ENCODE data around the gene HOXB1. TPM values are rescaled to one million over a fixed set of nuclear protein-coding genes. Genes with fewer than 3 reads are reported as not detected.

HOXB1 gene
- not detected for total RNA-seq

- no peak for DNase-seq
- Mint-ChIP-seq H3K9me3 (no peaks in the 10 kb centered on the region), H3K4me3 (no peak within 1 kb of the TSS), H3K27ac (no peak within 1 kb of the TSS), H3K36me3 (ENCODE audit: low read depth) (no peaks in the 10 kb centered on the region), H3K4me1 (no peaks in the 10 kb centered on the region), H3K27me3 (peaks cover 27% of the 10 kb centered on the region)
- ChIA-PET CTCF (no interaction called here), POLR2A (no interaction called here)
Measured at GRCh38 chr17:48530887-48531272, at the start of gene HOXB1. Gene HOXB1, minus strand, starts transcription at chr17:48531011. Its CDS starts 107 bp downstream, at chr17:48530904.

- DNase-seq: no peak
- ChIA-PET POLR2A (no interaction called here), CTCF (interaction anchor here (0.6 to 0.7 kb wide), 3 partner anchors 74 to 1973 kb away, joined by 3 to 5 read pairs (median 3); no protein-coding TSS in a partner anchor)
- H3K4me3 Mint-ChIP-seq: peak overlapping the region; percentile 94
- H3K4me1 Mint-ChIP-seq: peaks cover 66% of the 10 kb centered on the region
- H3K27me3 Mint-ChIP-seq: peaks cover 54% of the 10 kb centered on the region
- no peak overlapping the region for H3K27ac Mint-ChIP-seq
- no peaks in the 10 kb centered on the region for H3K9me3 Mint-ChIP-seq
- peaks cover 11% of the 10 kb centered on the region for H3K36me3 Mint-ChIP-seq (ENCODE audit: low read depth)
Measured at GRCh38 chr17:48579760-48580554, 49.1 kb upstream of the HOXB1 start.

- Mint-ChIP-seq H3K27ac (peak overlapping the region; percentile 66), H3K27me3 (peaks cover 52% of the 10 kb centered on the region), H3K36me3 (ENCODE audit: low read depth) (peaks cover 11% of the 10 kb centered on the region), H3K4me3 (peak overlapping the region; percentile 94), H3K4me1 (peaks cover 62% of the 10 kb centered on the region), H3K9me3 (no peaks in the 10 kb centered on the region)
- CTCF ChIA-PET: interaction anchor here (0.9 to 1.1 kb wide), 2 partner anchors 14 to 227 kb away, joined by 3 to 5 read pairs; partner anchors contain the start of gene HOXB5
- POLR2A ChIA-PET: interaction anchor here (0.7 to 0.9 kb wide), 2 partner anchors 87 to 243 kb away, joined by 4 read pairs; no protein-coding TSS in a partner anchor
- no peak for DNase-seq
Measured at GRCh38 chr17:48579471-48579759, 48.6 kb upstream of the HOXB1 start.

DNA sequence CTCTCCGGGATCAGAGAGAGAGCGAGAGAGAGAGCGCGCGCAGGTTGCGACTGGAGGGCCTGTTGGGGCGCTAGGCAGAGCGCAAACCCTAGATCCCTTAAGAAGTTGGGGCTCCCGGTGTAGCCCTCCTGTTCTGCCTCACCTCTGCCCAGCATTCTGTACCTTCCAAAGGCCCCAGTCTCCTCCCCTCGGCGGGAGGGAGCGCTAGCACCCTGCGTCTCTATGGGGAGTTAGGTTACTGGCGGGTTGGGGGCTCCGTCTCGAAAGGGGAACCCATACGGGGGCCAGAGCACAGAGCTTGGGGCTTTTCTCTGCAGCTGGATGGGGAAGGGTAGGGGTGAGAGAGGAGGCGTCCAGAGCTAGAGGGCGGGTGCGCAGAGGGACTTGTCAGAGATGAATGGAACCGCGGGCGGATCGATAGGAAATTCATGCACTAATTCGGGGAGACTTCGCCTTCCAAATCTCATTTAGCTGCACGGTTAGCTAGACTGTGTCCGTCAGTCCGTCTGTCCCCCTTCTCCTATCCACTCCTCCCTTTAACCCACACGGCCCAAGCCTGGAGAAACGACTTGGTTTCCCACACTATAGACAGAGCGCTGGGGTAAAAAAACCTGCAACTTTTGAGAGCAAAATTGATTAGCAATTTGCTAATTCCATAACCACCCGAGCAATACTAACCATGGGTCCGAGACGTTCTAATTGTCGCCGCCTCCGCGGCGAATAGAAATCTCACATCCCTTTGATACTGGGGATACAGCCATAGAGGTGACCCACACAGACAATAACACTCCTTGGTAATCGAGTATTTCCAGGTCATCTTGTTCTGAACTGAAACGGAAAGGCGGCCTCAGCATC is 48.0 kb upstream of the HOXB1 start:
- no peak for DNase-seq
- H3K9me3 Mint-ChIP-seq: no peaks in the 10 kb centered on the region
- ChIA-PET POLR2A (interaction anchor here (0.6 to 1.3 kb wide), 4 partner anchors 32 to 243 kb away, joined by 3 to 4 read pairs (median 4); no protein-coding TSS in a partner anchor), CTCF (interaction anchor here (0.9 to 1.1 kb wide), 2 partner anchors 15 to 227 kb away, joined by 3 to 5 read pairs; partner anchors contain the start of gene HOXB5)
- H3K4me1 Mint-ChIP-seq: peaks cover 58% of the 10 kb centered on the region
- peak overlapping the region; percentile 94 for H3K4me3 Mint-ChIP-seq
- peaks cover 11% of the 10 kb centered on the region for H3K36me3 Mint-ChIP-seq (ENCODE audit: low read depth)
- peaks cover 49% of the 10 kb centered on the region for H3K27me3 Mint-ChIP-seq
- H3K27ac Mint-ChIP-seq: peak overlapping the region; percentile 66

GRCh38 chr17:48577946-48578615 is 47.3 kb upstream of the HOXB1 start, which contains the start of gene HOXB4:
Gene HOXB4, minus strand, starts transcription at chr17:48578350. Its CDS starts 31 bp downstream, at chr17:48578319.
- DNase-seq: peak; percentile 80
- H3K4me3 Mint-ChIP-seq: peak within 1 kb of the TSS; percentile 94
- H3K4me1 Mint-ChIP-seq: peaks cover 63% of the 10 kb centered on the region
- no peaks in the 10 kb centered on the region for H3K9me3 Mint-ChIP-seq
- ChIA-PET POLR2A (interaction anchor here (0.6 to 1.3 kb wide), 3 partner anchors 31 to 34 kb away, joined by 3 read pairs; no protein-coding TSS in a partner anchor), CTCF (interaction anchor here (1.1 kb wide), 1 partner anchor 226 kb away, joined by 5 read pairs; no protein-coding TSS in a partner anchor)
- H3K27ac Mint-ChIP-seq: peak within 1 kb of the TSS; percentile 78
- H3K36me3 Mint-ChIP-seq (ENCODE audit: low read depth): peaks cover 17% of the 10 kb centered on the region
- H3K27me3 Mint-ChIP-seq: peaks cover 43% of the 10 kb centered on the region

GRCh38 chr17:48577330-48577945 is 46.6 kb upstream of the HOXB1 start:
- peak overlapping the region; percentile 83 for H3K4me3 Mint-ChIP-seq
- peaks cover 59% of the 10 kb centered on the region for H3K4me1 Mint-ChIP-seq
- peaks cover 36% of the 10 kb centered on the region for H3K27me3 Mint-ChIP-seq
- no peak for DNase-seq
- POLR2A ChIA-PET: interaction anchor here (1.0 kb wide), 2 partner anchors 31 to 72 kb away, joined by 3 read pairs; no protein-coding TSS in a partner anchor
- peaks cover 17% of the 10 kb centered on the region for H3K36me3 Mint-ChIP-seq (ENCODE audit: low read depth)
- H3K27ac Mint-ChIP-seq: peak overlapping the region; percentile 64
- CTCF ChIA-PET: interaction anchor here (0.5 to 1.3 kb wide), 3 partner anchors 22 to 226 kb away, joined by 3 read pairs; no protein-coding TSS in a partner anchor
- H3K9me3 Mint-ChIP-seq: no peaks in the 10 kb centered on the region

DNA sequence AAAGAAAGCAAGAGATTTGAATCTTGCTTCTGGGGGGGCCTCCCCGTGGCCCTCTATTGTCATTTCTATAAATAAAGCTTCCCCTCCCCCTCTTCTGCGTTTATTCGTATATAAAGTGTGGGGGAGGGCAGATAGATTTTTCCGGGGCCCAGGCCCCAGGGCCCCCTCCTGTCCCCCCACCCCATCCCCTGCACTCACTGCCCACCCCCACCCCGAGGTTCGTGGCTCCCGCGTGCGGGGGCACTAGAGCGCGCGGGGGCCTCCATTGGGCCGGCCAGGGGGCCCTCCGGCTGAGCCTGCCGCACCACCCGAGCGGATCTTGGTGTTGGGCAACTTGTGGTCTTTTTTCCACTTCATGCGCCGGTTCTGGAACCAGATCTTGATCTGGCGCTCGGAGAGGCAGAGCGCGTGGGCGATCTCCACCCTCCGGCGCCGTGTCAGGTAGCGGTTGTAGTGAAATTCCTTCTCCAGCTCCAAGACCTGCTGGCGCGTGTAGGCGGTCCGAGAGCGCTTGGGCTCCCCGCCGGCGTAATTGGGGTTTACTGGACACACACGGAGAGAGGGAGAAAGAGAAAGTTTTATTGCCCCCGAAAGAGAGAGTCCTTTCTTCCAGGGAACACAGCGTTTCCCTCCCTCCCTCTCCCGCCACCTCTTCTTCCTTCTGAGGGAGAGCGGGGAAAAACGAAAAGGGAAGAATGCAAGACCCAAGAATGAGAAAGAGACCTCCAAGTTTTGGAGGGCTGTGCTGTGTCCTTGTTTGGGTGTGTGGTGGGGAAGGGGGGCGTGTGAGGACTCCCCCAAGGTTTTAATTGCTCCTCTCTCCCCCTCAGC is 45.9 kb upstream of the HOXB1 start:
- POLR2A ChIA-PET: interaction anchor here (1.0 kb wide), 2 partner anchors 30 to 71 kb away, joined by 3 read pairs; no protein-coding TSS in a partner anchor
- Mint-ChIP-seq H3K27me3 (peaks cover 31% of the 10 kb centered on the region), H3K27ac (peak overlapping the region; percentile 64), H3K36me3 (ENCODE audit: low read depth) (peaks cover 17% of the 10 kb centered on the region), H3K9me3 (no peaks in the 10 kb centered on the region), H3K4me3 (peak overlapping the region; percentile 83), H3K4me1 (peaks cover 55% of the 10 kb centered on the region)
- CTCF ChIA-PET: interaction anchor here (0.7 to 1.3 kb wide), 2 partner anchors 77 to 225 kb away, joined by 3 read pairs; no protein-coding TSS in a partner anchor
- DNase-seq: no peak

DNA sequence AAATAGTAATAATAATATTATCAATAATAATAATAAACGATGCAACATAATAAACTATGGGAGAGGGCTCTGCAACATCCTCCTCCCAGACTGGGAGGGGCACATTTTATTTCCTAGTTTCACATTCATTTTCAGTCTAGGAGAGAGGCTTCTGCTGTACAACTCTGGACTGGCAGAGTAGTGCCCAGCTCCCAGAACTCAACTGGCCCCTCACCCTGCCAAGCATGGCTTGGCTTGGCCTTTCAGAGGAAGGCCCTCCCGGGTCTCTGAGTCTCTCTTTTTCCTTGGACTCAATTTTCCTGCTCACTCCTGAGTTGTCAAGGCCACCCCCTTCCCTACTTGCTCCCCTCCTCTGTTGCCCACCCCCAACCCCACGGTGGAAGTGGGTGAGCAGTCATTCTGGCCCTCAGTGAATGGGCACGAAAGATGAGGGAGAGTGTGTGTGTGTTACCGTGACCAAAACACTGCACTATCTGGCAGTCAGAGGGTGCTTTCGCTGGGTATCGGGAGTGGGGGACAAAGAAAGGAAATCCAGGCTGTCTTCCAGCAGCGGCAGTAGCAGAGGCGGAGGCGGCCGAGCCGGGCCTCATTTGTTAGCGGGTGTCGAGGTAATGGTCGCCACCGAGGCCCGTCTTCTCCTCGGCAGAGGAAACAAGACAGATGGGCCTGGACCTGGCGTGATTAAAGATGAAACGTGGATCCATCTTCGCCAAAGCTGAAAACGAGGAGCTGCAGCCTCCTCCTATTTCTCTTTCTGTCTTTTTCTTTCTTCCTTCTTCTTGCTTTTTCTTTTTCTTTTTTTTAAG is 45.1 kb upstream of the HOXB1 start:
- DNase-seq: no peak
- H3K4me1 Mint-ChIP-seq: peaks cover 48% of the 10 kb centered on the region
- H3K27ac Mint-ChIP-seq: no peak overlapping the region
- peaks cover 17% of the 10 kb centered on the region for H3K36me3 Mint-ChIP-seq (ENCODE audit: low read depth)
- CTCF ChIA-PET: interaction anchor here (1.3 kb wide), 1 partner anchor 224 kb away, joined by 3 read pairs; no protein-coding TSS in a partner anchor
- H3K27me3 Mint-ChIP-seq: peaks cover 23% of the 10 kb centered on the region
- H3K9me3 Mint-ChIP-seq: no peaks in the 10 kb centered on the region
- H3K4me3 Mint-ChIP-seq: peak overlapping the region; percentile 58
- POLR2A ChIA-PET: interaction anchor here (1.0 kb wide), 1 partner anchor 70 kb away, joined by 3 read pairs; no protein-coding TSS in a partner anchor

- Mint-ChIP-seq H3K27ac (no peak overlapping the region), H3K9me3 (no peaks in the 10 kb centered on the region), H3K4me1 (peaks cover 42% of the 10 kb centered on the region), H3K4me3 (no peak overlapping the region), H3K27me3 (peaks cover 16% of the 10 kb centered on the region), H3K36me3 (ENCODE audit: low read depth) (peaks cover 17% of the 10 kb centered on the region)
- DNase-seq: no peak
- POLR2A ChIA-PET: no interaction called here
- CTCF ChIA-PET: interaction anchor here (0.7 kb wide), 1 partner anchor 146 kb away, joined by 3 read pairs; no protein-coding TSS in a partner anchor
Measured at GRCh38 chr17:48575066-48575582, 44.3 kb upstream of the HOXB1 start.

- no peak for DNase-seq
- Mint-ChIP-seq H3K27me3 (peaks cover 13% of the 10 kb centered on the region), H3K4me1 (peaks cover 37% of the 10 kb centered on the region), H3K4me3 (no peak overlapping the region), H3K9me3 (no peaks in the 10 kb centered on the region), H3K36me3 (ENCODE audit: low read depth) (peaks cover 19% of the 10 kb centered on the region), H3K27ac (no peak overlapping the region)
- POLR2A ChIA-PET: no interaction called here
- CTCF ChIA-PET: interaction anchor here (0.7 kb wide), 1 partner anchor 146 kb away, joined by 3 read pairs; no protein-coding TSS in a partner anchor
Measured at GRCh38 chr17:48574505-48575065, 43.8 kb upstream of the HOXB1 start.
